H1 (cell line): Measurements from ENCODE around the gene ZNF33B. TPM values are rescaled to one million over a fixed set of nuclear protein-coding genes. Genes with fewer than 3 reads are reported as not detected.

Experiments used
- CTCF ChIA-PET: fragments of 300-600 bp; sonication (Branson Sonifier 250); formaldehyde crosslinking; loops from one replicate; lab custom pipeline; 2021; ENCODE audit not compliant: partially characterized antibody; lab: Charles Lee
- POLR2A ChIA-PET: fragments of 300-600 bp; sonication (Branson Sonifier 250); formaldehyde crosslinking; loops from one replicate; lab custom pipeline; 2021; ENCODE audit warnings: inconsistent platforms; ENCODE audit not compliant: partially characterized antibody; lab: Charles Lee
- DNase-seq, 2 experiments: peaks; one replicate each; pipeline versions ENCODE4 v3.0.0 to v3.0.0-alpha.2; 2010 to 2022; ENCODE audit warnings: low spot score in 2 of 2, low read depth in 1 of 2, mixed read lengths in 1 of 2
- FAIRE-seq: peaks from 2 replicates; lab custom pipeline; 2011; peaks lifted over from hg19 to GRCh38; lab: Jason Lieb, UNC
- H2AFZ ChIP-seq: 2 replicates; pipeline ENCODE4 v1.8.1; 2012; ENCODE audit warnings: low read length, inconsistent platforms
- H2AK5ac ChIP-seq: 2 replicates; pipeline ENCODE4 v1.6.1; 2013; ENCODE audit warnings: low read depth, low read length
- H2BK120ac ChIP-seq: replicated peaks from 2 replicates; pipeline ENCODE3; 2013; ENCODE audit warnings: low read depth, low read length, inconsistent platforms
- H2BK12ac ChIP-seq: 2 replicates; pipeline ENCODE4 v1.6.1; 2013; ENCODE audit warnings: low read depth, low read length
- H2BK15ac ChIP-seq: 2 replicates; pipeline ENCODE4 v1.6.1; 2013; ENCODE audit warnings: low read length
- H2BK20ac ChIP-seq: 2 replicates; pipeline ENCODE4 v1.6.1; 2013; ENCODE audit warnings: low read length
- H2BK5ac ChIP-seq: 2 replicates; pipeline ENCODE4 v1.6.1; 2013; ENCODE audit warnings: low read depth, low read length
- H3K14ac ChIP-seq: 2 replicates; pipeline ENCODE4 v1.6.1; 2013; ENCODE audit warnings: inconsistent platforms; ENCODE audit not compliant: insufficient read length
- H3K18ac ChIP-seq: 2 replicates; pipeline ENCODE4 v1.6.1; 2013; ENCODE audit warnings: low read length; ENCODE audit errors: extremely low read depth
- H3K23ac ChIP-seq: 2 replicates; pipeline ENCODE4 v1.6.1; 2013; ENCODE audit warnings: inconsistent platforms; ENCODE audit not compliant: insufficient read length
- H3K23me2 ChIP-seq: 2 replicates; pipeline ENCODE4 v1.6.1; 2013; ENCODE audit warnings: low read depth, low read length
- H3K27ac ChIP-seq: 2 replicates; pipeline ENCODE4 v1.6.1; 2011; ENCODE audit warnings: low read depth, low read length, inconsistent platforms
- H3K27me3 ChIP-seq, 4 experiments: replicated peaks in 1 of 4; 1 replicate in 1 of 4; 2 replicates in 3 of 4; pipeline versions ENCODE4 v1.6.1 to v1.8.1; 2011 to 2013; ENCODE audit warnings: low read length in 3 of 4, mild to moderate bottlenecking in 3 of 4, inconsistent platforms in 2 of 4, mixed read lengths in 2 of 4, moderate library complexity in 1 of 4; ENCODE audit not compliant: control insufficient read depth in 3 of 4, insufficient read depth in 3 of 4; ENCODE audit errors: extremely low read depth in 1 of 4
- H3K36me3 ChIP-seq, 4 experiments: 2 replicates each; pipeline versions ENCODE4 v1.6.1 to v1.8.1; 2011 to 2013; ENCODE audit warnings: mild to moderate bottlenecking in 4 of 4, low read length in 3 of 4, moderate library complexity in 2 of 4, control low read depth in 1 of 4, inconsistent platforms in 1 of 4; ENCODE audit not compliant: insufficient read depth in 4 of 4, control insufficient read depth in 2 of 4
- H3K4ac ChIP-seq: replicated peaks from 2 replicates; pipeline ENCODE3; 2013; ENCODE audit warnings: low read length, low read depth, mixed read lengths, inconsistent platforms; ENCODE audit not compliant: insufficient read length
- H3K4me1 ChIP-seq, 4 experiments: replicated peaks in 1 of 4; 1 replicate in 1 of 4; 2 replicates in 3 of 4; pipeline versions ENCODE4 v1.6.1 to v1.8.1; 2011 to 2013; ENCODE audit warnings: low read length in 3 of 4, inconsistent platforms in 2 of 4, mixed read lengths in 1 of 4; ENCODE audit not compliant: insufficient read depth in 4 of 4, control insufficient read depth in 3 of 4
- H3K4me2 ChIP-seq, 2 experiments: 2 replicates each; pipeline versions ENCODE4 v1.6.1 to v1.8.1; 2011 to 2013; ENCODE audit warnings: low read depth in 2 of 2, low read length in 2 of 2, control low read depth in 1 of 2, inconsistent platforms in 1 of 2, mild to moderate bottlenecking in 1 of 2; ENCODE audit not compliant: insufficient read depth in 1 of 2
- H3K4me3 ChIP-seq, 4 experiments: fragments of 200-600, 300-600 bp in 1 of 4; sonication (generic), shearing (Covaris generic), sonication (Bioruptor Twin) in 1 of 4; 2 replicates each; pipeline versions ENCODE4 v1.5.1 to v1.8.1; 2011 to 2016; ENCODE audit warnings: low read length in 4 of 4, low read depth in 3 of 4, control low read depth in 2 of 4, inconsistent platforms in 2 of 4, mild to moderate bottlenecking in 2 of 4, mixed read lengths in 1 of 4, moderate library complexity in 1 of 4; ENCODE audit not compliant: insufficient read depth in 2 of 4; ENCODE audit errors: extremely low read depth in 1 of 4
- H3K56ac ChIP-seq: replicated peaks from 2 replicates; pipeline ENCODE3; 2013; ENCODE audit warnings: low read depth, mild to moderate bottlenecking, mixed read lengths, low read length, inconsistent platforms; ENCODE audit not compliant: insufficient read length
- H3K79me1 ChIP-seq: 2 replicates; pipeline ENCODE4 v1.6.1; 2013; ENCODE audit warnings: low read depth, low read length, control low read depth
- H3K79me2 ChIP-seq, 2 experiments: 2 replicates each; pipeline versions ENCODE4 v1.6.1 to v1.8.1; 2012 to 2013; ENCODE audit warnings: low read length in 2 of 2, mild to moderate bottlenecking in 2 of 2, inconsistent platforms in 1 of 2; ENCODE audit not compliant: insufficient read depth in 2 of 2, control insufficient read depth in 1 of 2
- H3K9ac ChIP-seq, 4 experiments: replicated peaks in 1 of 4; 1 replicate in 1 of 4; 2 replicates in 3 of 4; pipeline versions ENCODE4 v1.6.1 to v1.8.1; 2011 to 2013; ENCODE audit warnings: low read depth in 3 of 4, low read length in 3 of 4, control low read depth in 2 of 4, mild to moderate bottlenecking in 2 of 4, moderate library complexity in 2 of 4, inconsistent platforms in 1 of 4; ENCODE audit errors: extremely low read depth in 1 of 4
- H3K9me3 ChIP-seq, 2 experiments: 2 replicates each; pipeline versions ENCODE4 v1.6.1 to v1.8.1; 2012 to 2013; ENCODE audit warnings: mild to moderate bottlenecking in 2 of 2, moderate library complexity in 2 of 2, control low read depth in 1 of 2, inconsistent platforms in 1 of 2, low read depth in 1 of 2, low read length in 1 of 2, mixed read lengths in 1 of 2; ENCODE audit not compliant: insufficient read depth in 2 of 2
- H4K20me1 ChIP-seq, 2 experiments: replicated peaks in 1 of 2; 2 replicates each; pipeline versions ENCODE3 to v1.8.1; 2011 to 2013; ENCODE audit warnings: inconsistent platforms in 2 of 2, low read length in 2 of 2, mild to moderate bottlenecking in 1 of 2; ENCODE audit not compliant: insufficient read depth in 2 of 2, control insufficient read depth in 1 of 2
- H4K5ac ChIP-seq: 2 replicates; pipeline ENCODE4 v1.6.1; 2013; ENCODE audit warnings: low read length, low read depth, mixed read lengths, inconsistent platforms; ENCODE audit not compliant: insufficient read length
- H4K8ac ChIP-seq: 2 replicates; pipeline ENCODE4 v1.8.0; 2013; ENCODE audit warnings: mild to moderate bottlenecking, moderate library complexity, low read length, inconsistent platforms; ENCODE audit not compliant: insufficient read depth; ENCODE audit errors: extremely low read depth
- H4K91ac ChIP-seq: replicated peaks from 2 replicates; pipeline ENCODE3; 2013; ENCODE audit warnings: low read length, mixed read lengths, inconsistent platforms; ENCODE audit not compliant: insufficient read length
- CBX8 ChIP-seq: fragments of 300-800, 300-1000 bp; sonication (generic); IDR thresholded peaks from 2 replicates; pipeline ENCODE4 v1.7.1; 2016; ENCODE audit warnings: low read depth, low read length, borderline replicate concordance
- EGR1 ChIP-seq: IDR thresholded peaks from 2 replicates; pipeline ENCODE4 v1.6.1; 2011; ENCODE audit warnings: low read depth, low read length, borderline replicate concordance
- FOSL1 ChIP-seq: IDR thresholded peaks from 2 replicates; pipeline ENCODE4 v1.6.1; 2011; ENCODE audit warnings: mild to moderate bottlenecking, low read depth, low read length, moderate library complexity; ENCODE audit not compliant: insufficient read depth
- SUZ12 ChIP-seq: fragments of 200-600 bp; sonication (generic); IDR thresholded peaks from 2 replicates; pipeline ENCODE4 v1.6.1; 2012; ENCODE audit warnings: mild to moderate bottlenecking, inconsistent platforms, low read length, moderate library complexity, mixed read lengths
- TEAD4 ChIP-seq: IDR thresholded peaks from 2 replicates; pipeline ENCODE4 v1.6.1; 2012; ENCODE audit warnings: low read depth, low read length, inconsistent platforms, mixed read lengths
- ZNF274 ChIP-seq: IDR thresholded peaks from 2 replicates; pipeline ENCODE4 v1.7.0; 2012; ENCODE audit warnings: low read length, borderline replicate concordance; ENCODE audit errors: extremely low read depth
- polyA plus RNA-seq, 7 experiments: library from polyadenylated mRNA; depleted of rRNA in 3 of 7; stranded (reverse) in 5 of 7; unstranded in 2 of 7; fragments of >200 nt in 5 of 7; fragments of 200-250 nt in 2 of 7; gene quantifications; 1 replicate in 5 of 7; 2 replicates in 1 of 7; 4 replicates in 1 of 7; pipeline versions ENCODE4 v1.2.1 to v1.2.3, GENCODE V29; 2011 to 2013; ENCODE audit warnings: missing spikeins in 2 of 7, mixed read lengths in 2 of 7
- total RNA-seq: library from RNA; stranded (reverse); fragmentation: NEBNext Ultra II Directional; extraction: Animal tissue kit (Norgen Biotek cat#: 25700); gene quantifications from 2 replicates; pipeline ENCODE4 v1.2.1, GENCODE V29; 2021
- TF ChIP-seq, protein P1 (sequence below): IDR thresholded peaks from 2 replicates; pipeline ENCODE4 v1.6.1; 2011; ENCODE audit warnings: low read length, improper control_type of control experiment
- TF ChIP-seq, protein P2 (sequence below): IDR thresholded peaks from 2 replicates; pipeline ENCODE4 v1.6.1; 2012; ENCODE audit warnings: inconsistent platforms

Gene ZNF33B
- total and polyA plus RNA-seq, 2 of the 8 experiments (the other 6 are each of a cell fraction or from before 2014, with no cell fraction given): 10.7 to 33.4 TPM

DNA sequence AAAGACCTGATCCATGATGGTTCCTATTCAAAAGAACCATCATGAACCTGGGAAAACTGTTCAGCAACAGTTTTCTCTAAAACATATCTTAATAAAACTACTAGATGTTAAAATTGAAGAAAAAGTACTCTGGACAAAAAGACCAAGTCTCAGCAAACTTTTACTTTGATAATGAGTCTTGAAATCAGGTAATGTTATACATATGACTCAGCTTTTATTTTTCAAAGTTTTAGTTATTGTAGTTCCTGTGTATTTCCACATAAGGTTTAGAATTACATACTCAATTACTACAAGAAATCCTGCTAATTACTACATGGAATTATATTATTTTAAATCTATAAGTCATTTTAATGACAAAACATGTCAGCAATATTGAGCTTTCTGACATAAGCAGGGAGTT lies 42.2 kb downstream of the ZNF33B start:
- Histone ChIP-seq H4K5ac (no peak overlapping the region), H3K36me3 (peaks cover 0 to 45% (median 23%) of the 10 kb centered on the region in 4 experiments; a peak in 6 of 8 replicates), H3K79me2 (no peaks in the 10 kb centered on the region), H2AK5ac (no peak overlapping the region), H2BK15ac (no peak overlapping the region), H3K4ac (no peak overlapping the region), H3K14ac (no peak overlapping the region), H4K20me1 (no peaks in the 10 kb centered on the region), H3K4me2 (no peak overlapping the region), H3K4me1 (no peaks in the 10 kb centered on the region), H3K23ac (no peak overlapping the region), H3K79me1 (no peaks in the 10 kb centered on the region), H3K27me3 (no peaks in the 10 kb centered on the region), H3K9me3 (peaks cover 42 to 51% of the 10 kb centered on the region in 2 experiments), H3K4me3 (no peak overlapping the region), H2BK12ac (no peak overlapping the region), H4K91ac (no peak overlapping the region), H3K56ac (no peak overlapping the region), H3K23me2 (no peaks in the 10 kb centered on the region), H3K27ac (no peak overlapping the region), H2AFZ (no peak overlapping the region), H3K18ac (no peak overlapping the region), H2BK120ac (no peak overlapping the region), H3K9ac (no peak overlapping the region), H4K8ac (no peak overlapping the region), H2BK20ac (no peak overlapping the region), H2BK5ac (no peak overlapping the region)
- no peak for FAIRE-seq
- ChIA-PET POLR2A (no interaction called here), CTCF (no interaction called here)
- DNase-seq: no peak
- TF ChIP-seq, protein P1, sequence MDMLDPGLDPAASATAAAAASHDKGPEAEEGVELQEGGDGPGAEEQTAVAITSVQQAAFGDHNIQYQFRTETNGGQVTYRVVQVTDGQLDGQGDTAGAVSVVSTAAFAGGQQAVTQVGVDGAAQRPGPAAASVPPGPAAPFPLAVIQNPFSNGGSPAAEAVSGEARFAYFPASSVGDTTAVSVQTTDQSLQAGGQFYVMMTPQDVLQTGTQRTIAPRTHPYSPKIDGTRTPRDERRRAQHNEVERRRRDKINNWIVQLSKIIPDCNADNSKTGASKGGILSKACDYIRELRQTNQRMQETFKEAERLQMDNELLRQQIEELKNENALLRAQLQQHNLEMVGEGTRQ: no peak
- TF ChIP-seq, protein P2, sequence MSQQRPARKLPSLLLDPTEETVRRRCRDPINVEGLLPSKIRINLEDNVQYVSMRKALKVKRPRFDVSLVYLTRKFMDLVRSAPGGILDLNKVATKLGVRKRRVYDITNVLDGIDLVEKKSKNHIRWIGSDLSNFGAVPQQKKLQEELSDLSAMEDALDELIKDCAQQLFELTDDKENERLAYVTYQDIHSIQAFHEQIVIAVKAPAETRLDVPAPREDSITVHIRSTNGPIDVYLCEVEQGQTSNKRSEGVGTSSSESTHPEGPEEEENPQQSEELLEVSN: no peak
- no peak for TF ChIP-seq CBX8
- no peak for TF ChIP-seq EGR1
- no peak for TF ChIP-seq SUZ12
- no peak for TF ChIP-seq TEAD4
- no peak for TF ChIP-seq ZNF274
- TF ChIP-seq FOSL1: no peak
